CD4-positive, alpha-beta T cell treated with Interleukin-10 for 1 hour (primary cell): ENCODE measurements around the gene BABAM1.

Source experiments
- DNase-seq: peaks from one replicate; pipeline ENCODE4 v3.0.0-alpha.2; 2020

BABAM1 gene

GRCh38 chr19:17303940-17304267, 36.7 kb downstream of the BABAM1 start:
- DNase-seq, result no peak

GRCh38 chr19:17304386-17305215, 37.4 kb downstream of the BABAM1 start:
- no peak for DNase-seq

- no peak for DNase-seq
Observed at GRCh38 chr19:17305216-17305516, 37.9 kb downstream of the BABAM1 start.

DNA sequence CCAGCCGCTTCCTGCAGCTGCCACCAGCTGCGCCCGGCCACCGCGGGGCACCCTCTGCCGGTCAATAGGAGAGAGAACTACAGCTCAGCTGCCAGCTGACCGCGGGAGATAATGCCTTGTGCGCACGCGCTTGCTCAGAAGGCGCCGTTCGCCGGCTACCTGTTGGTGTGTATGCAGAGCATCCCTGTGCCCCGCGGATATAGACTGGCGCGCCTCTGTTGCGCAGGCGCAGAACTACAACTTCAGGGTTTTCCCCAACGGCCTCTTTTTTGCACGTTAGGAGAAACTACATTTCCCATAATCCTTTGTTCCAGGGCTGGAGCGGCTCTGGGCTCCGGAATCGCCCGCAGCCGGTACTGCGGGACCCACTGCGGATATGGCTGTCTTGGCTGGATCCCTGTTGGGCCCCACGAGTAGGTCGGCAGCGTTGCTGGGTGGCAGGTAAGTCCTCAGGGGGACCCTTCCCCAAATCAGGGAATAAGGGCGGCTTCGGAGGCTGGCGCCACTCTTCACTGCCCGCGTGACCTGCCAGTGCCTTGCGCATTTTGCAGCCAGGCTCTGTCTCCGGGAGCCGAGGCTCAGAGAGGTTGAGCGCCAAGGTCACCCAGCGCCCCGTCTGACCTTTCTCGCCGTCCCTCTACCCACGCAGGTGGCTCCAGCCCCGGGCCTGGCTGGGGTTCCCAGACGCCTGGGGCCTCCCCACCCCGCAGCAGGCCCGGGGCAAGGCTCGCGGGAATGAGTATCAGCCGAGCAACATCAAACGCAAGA, 38.5 kb downstream of the BABAM1 start, which contains the start of gene MRPL34:
Gene MRPL34, plus strand, starts transcription at position 356 of the 768 bp plus-strand sequence. Its CDS starts 21 bp downstream, at position 377.
- DNase-seq, result peak; percentile 99

GRCh38 chr19:17306285-17306714, 39.1 kb downstream of the BABAM1 start:
- no peak for DNase-seq

- DNase-seq, result no peak
Observed at GRCh38 chr19:17307876-17308377, 40.7 kb downstream of the BABAM1 start.

DNA sequence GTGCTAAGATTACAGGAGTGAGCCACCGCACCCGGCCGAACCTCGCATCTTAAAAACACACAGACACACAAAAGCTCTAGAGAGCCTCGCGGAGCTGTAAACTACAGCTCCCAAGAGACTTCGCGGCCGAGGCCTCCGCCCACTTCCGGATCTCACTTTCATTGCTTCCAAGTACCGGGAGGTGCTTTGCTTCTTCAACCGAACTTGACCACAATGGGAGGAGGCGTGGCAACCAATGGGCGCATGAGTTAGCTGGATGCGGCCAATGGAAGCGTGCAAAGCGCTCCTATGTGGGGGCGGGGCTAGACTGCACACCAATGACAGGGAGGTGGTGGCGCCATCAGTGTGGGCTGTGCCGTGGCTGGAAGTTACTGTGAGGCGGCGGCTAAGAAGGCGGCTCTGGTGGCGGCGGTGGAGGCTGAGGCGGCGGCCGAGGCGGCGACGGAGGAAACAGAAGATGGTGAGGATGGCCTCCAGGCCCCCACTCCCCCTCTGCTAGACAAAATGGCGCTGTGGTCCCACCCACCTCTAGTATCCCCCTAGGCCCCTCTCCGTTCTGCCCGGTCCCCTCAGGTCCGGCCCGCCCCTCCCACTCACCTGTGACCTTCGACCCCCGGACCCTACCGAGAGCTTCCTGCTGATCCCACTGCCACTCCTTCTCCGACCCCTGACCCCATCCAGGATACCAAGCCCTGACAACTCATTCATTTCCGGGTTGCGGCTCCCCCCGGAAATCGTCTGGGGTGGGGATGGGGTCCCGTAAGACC, 42.1 kb downstream of the BABAM1 start, which contains the start of gene DDA1:
Gene DDA1, plus strand, starts transcription at position 366 of the 767 bp plus-strand sequence. Its CDS starts 92 bp downstream, at position 458.
- peak; percentile 100 for DNase-seq

DNA sequence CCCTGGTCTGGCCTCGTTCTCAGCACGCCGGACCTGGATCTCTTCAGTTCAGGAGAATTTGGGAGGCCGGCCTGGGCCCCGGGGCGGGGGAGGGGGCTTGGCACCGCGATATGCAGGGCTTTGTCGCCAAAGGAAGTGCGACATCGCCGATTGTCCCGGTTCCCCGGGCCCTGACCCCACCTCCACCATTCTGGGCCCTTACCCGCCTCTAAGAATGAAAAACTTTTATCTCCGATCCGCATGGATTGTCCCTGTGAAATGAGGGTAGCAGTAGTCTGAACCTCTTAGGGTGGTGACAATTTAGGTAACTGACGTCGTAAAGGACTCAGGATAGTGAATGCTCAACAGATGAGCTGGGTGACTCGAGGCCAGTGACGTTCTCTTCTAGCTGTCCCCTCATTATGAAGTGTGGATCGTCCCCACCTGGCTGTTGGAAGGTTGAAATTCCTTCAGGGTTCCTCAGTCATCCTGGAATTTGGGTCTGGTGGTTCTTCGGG, 42.8 kb downstream of the BABAM1 start:
- DNase-seq, result no peak

DNA sequence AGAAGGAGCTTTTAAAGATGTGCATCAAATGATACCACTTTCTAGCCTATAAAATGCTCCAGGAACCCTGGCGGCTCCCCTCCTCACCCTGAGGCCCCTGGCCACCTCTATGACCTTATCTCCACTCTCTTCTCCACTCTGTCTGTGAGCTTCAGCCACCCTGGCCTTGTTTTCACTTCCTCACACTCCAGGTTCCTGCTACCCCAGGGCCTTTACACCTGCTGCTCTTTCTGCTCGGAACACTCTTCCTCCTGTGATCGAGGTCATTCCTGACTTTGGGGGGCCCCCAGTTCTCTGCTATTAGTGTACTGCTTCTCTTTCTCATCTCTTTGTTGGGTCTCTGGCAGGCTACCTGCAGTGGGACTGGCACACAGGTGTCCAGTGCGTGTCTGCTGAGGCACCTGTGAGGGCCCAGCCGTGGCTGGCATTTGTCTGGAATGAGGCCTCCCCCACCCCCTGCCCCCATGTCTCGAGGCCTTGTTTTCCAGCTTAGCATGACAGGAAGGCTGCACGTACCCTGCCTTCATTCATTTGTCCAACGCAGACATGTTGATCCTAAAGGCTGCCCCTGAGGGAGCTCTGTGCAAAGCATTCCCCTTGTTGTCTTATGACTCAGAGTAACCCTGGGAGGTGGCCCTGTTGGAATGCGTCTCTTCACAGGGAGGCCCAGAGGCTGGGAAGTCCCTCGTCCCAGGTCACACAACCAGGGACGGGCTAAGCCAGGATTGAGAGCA, 44.4 kb downstream of the BABAM1 start:
- no peak for DNase-seq

- DNase-seq, result no peak
Observed at GRCh38 chr19:17312189-17313113, 45.2 kb downstream of the BABAM1 start.

GRCh38 chr19:17314007-17314593, 46.9 kb downstream of the BABAM1 start:
- no peak for DNase-seq

DNA sequence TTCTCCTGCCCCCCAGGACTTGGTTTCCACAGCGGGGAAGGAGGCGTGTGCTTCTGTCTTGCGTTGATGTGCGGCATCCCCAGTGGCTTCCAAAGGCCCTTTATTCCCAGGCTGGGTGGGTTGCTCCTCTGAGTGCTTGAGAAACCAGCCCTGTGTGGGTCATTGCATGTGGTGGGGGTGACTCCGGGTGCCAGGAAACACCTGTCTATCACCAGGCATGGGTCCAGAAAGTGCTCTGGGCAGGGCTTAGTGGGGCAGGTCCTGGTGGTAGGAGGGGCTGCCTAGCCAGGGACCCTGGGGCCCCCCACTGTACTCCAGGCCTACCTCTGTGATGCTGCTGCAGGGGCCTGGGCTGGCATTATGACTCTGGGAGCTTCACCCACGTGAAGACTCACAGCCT, 51.7 kb downstream of the BABAM1 start:
- DNase-seq, result no peak

DNA sequence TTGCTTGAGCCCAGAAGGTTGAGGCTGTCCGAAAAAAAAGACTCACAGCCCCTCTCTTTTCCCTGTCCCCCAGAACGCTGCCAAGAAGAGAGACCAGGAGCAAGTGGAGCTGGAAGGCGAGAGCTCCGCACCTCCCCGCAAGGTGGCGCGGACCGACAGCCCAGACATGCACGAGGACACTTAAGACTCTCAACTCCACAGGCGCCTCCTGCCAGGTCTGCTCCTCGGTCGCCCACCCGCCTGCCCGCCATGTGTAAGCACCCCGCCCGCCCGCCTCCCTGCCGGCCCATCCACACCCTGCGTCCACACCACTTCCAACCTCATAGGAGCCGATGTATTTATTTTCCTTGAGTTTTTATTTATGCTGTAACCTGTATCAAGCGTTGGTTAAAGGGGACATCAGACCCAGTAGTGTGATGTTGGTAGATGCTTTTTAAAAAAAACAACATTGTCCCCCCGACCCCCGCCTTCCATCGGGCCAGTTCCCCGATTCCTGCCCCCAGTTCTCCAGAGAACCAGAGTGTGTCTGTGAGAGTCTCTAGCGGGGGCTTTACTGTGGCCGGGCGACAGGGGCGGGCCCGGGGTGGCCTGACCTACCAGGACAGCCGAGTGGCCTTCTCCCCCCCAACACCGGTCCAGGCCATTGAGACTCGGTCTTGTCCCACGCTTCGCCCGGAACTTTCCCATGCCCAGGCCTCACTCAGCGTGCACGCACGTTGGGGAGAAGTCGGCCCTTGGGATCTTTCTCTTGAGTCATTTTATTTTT, 52.4 kb downstream of the BABAM1 start:
- no peak for DNase-seq

DNA sequence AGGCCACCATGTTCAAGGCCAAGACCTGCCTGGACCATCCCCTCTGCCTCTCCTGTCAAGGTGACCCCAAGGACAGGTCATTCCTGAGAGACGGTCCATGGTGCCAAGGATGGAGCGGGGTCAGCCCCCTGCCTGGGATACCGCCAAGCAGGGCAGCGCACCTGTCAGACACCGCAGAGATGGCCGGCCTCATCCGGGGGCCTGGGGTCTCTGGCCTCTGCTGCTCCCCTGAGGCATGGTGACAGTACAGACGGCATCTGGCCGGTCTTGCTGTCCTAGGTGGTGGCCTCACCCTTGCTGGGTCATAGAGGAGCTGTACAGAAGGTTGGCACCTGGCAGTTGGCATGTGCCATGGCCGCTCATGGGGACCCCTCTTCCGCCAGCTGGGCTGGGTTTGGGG, 53.2 kb downstream of the BABAM1 start:
- DNase-seq, result no peak

GRCh38 chr19:17321655-17322489, 54.6 kb downstream of the BABAM1 start:
- no peak for DNase-seq

GRCh38 chr19:17322854-17323253, 55.6 kb downstream of the BABAM1 start:
- DNase-seq, result no peak

GRCh38 chr19:17323300-17323963, 56.2 kb downstream of the BABAM1 start:
- DNase-seq, result no peak

GRCh38 chr19:17323964-17324332, 56.7 kb downstream of the BABAM1 start:
- no peak for DNase-seq
